ENCODE results near the gene DNMT1. TPM values are rescaled to one million over a fixed set of nuclear protein-coding genes. Genes with fewer than 3 reads are reported as not detected.

The DNMT1 gene
- total and polyA plus RNA-seq, 4 donors: 32.8 to 85.7 (median 45.2) TPM

DNA sequence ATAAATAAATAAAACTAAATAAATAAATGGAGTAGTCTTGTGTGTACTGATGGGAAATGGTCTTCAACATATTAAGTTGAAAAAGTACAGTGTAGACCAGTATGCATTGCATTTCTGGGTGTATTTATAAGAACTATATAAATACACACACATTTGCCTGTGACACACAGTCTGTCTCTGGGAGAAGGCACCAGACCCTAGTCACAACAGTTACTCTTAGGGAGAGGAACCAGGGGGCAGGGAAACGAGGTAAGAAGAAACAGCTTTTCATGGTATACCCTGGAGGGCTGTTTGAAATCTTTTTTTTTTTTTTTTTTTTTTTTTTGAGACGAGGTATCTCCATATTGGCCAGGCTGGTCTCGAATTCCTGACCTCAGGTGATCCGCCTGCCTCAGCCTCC, 39.2 kb upstream of the DNMT1 start:
- H3K9ac ChIP-seq (ENCODE audit: insufficient read depth in 1 of 2, low read length in 2 of 2): no peak overlapping the region
- H3K27me3 ChIP-seq (ENCODE audit: control insufficient read depth in 3 of 3, insufficient read depth in 3 of 3, low read length in 2 of 3): no peaks in the 10 kb centered on the region
- 86 to 89% methylated on average over 4 of the region's 4 CpGs for WGBS, 2 donors
- no peaks in the 10 kb centered on the region for H3K9me3 ChIP-seq (ENCODE audit: control insufficient read depth in 4 of 4, insufficient read depth in 3 of 4, low read length in 3 of 4)
- ATAC-seq (ENCODE audit: insufficient read depth, low FRiP score) (no peak), DNase-seq (no peak)
- TF ChIP-seq, protein P1, sequence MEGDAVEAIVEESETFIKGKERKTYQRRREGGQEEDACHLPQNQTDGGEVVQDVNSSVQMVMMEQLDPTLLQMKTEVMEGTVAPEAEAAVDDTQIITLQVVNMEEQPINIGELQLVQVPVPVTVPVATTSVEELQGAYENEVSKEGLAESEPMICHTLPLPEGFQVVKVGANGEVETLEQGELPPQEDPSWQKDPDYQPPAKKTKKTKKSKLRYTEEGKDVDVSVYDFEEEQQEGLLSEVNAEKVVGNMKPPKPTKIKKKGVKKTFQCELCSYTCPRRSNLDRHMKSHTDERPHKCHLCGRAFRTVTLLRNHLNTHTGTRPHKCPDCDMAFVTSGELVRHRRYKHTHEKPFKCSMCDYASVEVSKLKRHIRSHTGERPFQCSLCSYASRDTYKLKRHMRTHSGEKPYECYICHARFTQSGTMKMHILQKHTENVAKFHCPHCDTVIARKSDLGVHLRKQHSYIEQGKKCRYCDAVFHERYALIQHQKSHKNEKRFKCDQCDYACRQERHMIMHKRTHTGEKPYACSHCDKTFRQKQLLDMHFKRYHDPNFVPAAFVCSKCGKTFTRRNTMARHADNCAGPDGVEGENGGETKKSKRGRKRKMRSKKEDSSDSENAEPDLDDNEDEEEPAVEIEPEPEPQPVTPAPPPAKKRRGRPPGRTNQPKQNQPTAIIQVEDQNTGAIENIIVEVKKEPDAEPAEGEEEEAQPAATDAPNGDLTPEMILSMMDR (IDR thresholded peaks at IDR 0.05; ENCODE audit: control extremely low read depth, extremely low read depth): no peak
- H3K27ac ChIP-seq (ENCODE audit: low read depth in 1 of 2, low read length in 1 of 2): no peak overlapping the region
- no peak overlapping the region for H3K4me3 ChIP-seq
- peaks cover 0 to 52% (median 27%) of the 10 kb centered on the region in 5 donors for H3K4me1 ChIP-seq (ENCODE audit: control insufficient read depth in 5 of 5, insufficient read depth in 5 of 5, low read length in 5 of 5)
- peaks cover 0 to 13% (median 0%) of the 10 kb centered on the region in 4 donors for H3K36me3 ChIP-seq (ENCODE audit: control insufficient read depth in 4 of 4, insufficient read depth in 4 of 4, low read length in 4 of 4)

DNA sequence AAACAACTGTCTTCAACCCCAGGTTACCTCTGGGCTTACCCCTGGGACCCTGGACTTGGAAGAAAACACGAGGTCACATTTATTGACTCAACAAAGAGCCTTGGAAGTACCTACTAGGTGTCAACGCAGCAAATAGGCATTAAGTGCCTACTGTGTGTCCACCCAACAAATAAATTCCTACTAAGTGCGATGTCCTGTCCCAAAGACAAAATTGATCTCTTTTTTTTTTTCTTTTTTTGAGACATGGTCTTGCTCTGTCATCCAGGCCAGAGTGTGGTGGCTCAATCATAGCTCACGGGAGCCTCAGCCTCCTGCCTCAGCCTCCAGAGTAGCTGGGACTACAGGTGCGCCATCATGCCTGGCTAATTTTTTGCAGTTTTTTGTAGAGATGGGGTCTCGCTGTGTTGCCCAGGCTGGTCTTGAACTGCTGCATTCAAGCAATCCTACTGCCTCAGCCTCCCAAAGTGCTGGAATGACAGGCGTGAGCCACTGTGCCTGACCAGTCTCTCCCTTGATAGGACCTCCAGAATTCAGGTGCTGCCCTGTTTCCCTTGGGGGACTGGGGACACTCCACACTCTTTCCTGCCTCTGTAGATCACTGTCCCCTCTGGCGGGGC, 37.0 kb upstream of the DNMT1 start:
- Histone ChIP-seq H3K27ac (ENCODE audit: low read depth in 1 of 2, low read length in 1 of 2) (peak overlapping the region; percentile 22 to 52), H3K9ac (ENCODE audit: insufficient read depth in 1 of 2, low read length in 2 of 2) (peak overlapping the region in 1 of 2 donors; percentile 89), H3K9me3 (ENCODE audit: control insufficient read depth in 4 of 4, insufficient read depth in 3 of 4, low read length in 3 of 4) (no peaks in the 10 kb centered on the region), H3K27me3 (ENCODE audit: control insufficient read depth in 3 of 3, insufficient read depth in 3 of 3, low read length in 2 of 3) (no peaks in the 10 kb centered on the region), H3K4me1 (ENCODE audit: control insufficient read depth in 5 of 5, insufficient read depth in 5 of 5, low read length in 5 of 5) (peaks cover 0 to 56% (median 28%) of the 10 kb centered on the region in 5 donors), H3K4me3 (no peak overlapping the region), H3K36me3 (ENCODE audit: control insufficient read depth in 4 of 4, insufficient read depth in 4 of 4, low read length in 4 of 4) (peaks cover 0 to 17% (median 3%) of the 10 kb centered on the region in 4 donors)
- no peak for DNase-seq
- ATAC-seq (ENCODE audit: insufficient read depth, low FRiP score): no peak
- 80 to 81% methylated on average over 8 of the region's 8 CpGs for WGBS, 2 donors
- TF ChIP-seq, protein P1 (IDR thresholded peaks at IDR 0.05; ENCODE audit: control extremely low read depth, extremely low read depth): no peak

DNA sequence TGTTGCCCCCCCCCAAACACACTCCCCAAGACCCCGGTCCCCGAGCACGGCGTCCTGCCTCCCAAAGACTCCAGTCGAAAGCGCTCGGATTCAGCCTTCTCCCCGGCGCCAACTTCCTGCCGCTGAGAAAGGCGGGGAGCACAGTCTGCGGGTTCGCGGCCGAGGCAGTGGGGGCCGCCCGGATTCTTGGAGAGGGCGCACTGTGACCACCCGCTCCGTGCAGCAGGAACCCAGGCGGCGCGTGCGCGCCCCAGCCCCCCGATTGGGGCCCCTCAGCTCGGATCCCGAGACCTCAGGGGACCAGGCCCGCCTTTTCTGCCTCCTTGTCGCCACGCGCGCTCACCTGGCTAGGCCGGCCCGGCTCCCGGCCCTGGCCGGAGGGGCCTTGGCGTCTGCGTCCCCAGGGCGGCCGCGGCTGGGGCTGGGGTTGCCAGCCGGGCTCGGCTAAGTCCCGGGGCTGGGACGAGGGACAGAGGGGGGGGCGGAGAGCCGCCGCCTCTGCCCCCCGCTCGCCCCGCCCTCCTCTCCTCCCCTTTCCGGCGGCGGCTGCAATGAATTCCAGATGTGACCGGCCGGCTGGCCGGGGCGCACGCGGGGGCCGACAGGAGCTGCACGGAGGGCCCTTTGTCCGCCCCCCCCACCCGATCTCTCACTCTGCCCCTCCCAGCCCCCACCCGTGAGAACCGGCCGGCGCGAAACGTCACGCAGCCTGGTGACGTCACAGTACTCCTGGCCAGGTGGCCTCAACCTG, 36.3 kb upstream of the DNMT1 start, which contains the start of gene S1PR2:
Gene S1PR2 (minus strand): TSS at position 471 of the 751 bp plus-strand sequence. CDS start 6,426 bp downstream, outside the sequence.
- Histone ChIP-seq H3K4me1 (ENCODE audit: control insufficient read depth in 5 of 5, insufficient read depth in 5 of 5, low read length in 5 of 5) (peaks cover 0 to 53% (median 28%) of the 10 kb centered on the region in 5 donors), H3K9ac (ENCODE audit: insufficient read depth in 1 of 2, low read length in 2 of 2) (peak within 1 kb of the TSS; percentile 84 to 89), H3K9me3 (ENCODE audit: control insufficient read depth in 4 of 4, insufficient read depth in 3 of 4, low read length in 3 of 4) (no peaks in the 10 kb centered on the region), H3K27me3 (ENCODE audit: control insufficient read depth in 3 of 3, insufficient read depth in 3 of 3, low read length in 2 of 3) (no peaks in the 10 kb centered on the region), H3K27ac (ENCODE audit: low read depth in 1 of 2, low read length in 1 of 2) (peak within 1 kb of the TSS; percentile 86 to 92), H3K36me3 (ENCODE audit: control insufficient read depth in 4 of 4, insufficient read depth in 4 of 4, low read length in 4 of 4) (peaks cover 0 to 17% (median 3%) of the 10 kb centered on the region in 4 donors), H3K4me3 (peak within 1 kb of the TSS; percentile 77)
- ATAC-seq (ENCODE audit: insufficient read depth, low FRiP score) (peak; percentile 78), DNase-seq (peak; percentile 93 to 94 (median 94))
- WGBS, 2 donors: 0 to 1% methylated on average over 50 to 72 of the region's 73 CpGs
- TF ChIP-seq, protein P1 (IDR thresholded peaks at IDR 0.05; ENCODE audit: control extremely low read depth, extremely low read depth): no peak

All from lung (tissue), 12 donors.